Kidney tubule cell (primary cell): ENCODE data around the gene TDP2.
"Not testable (repeated sequence)": the region's sequence is repeated elsewhere in the genome, so short reads cannot be mapped to it uniquely, and the experiment has no call there.

Source experiments
- DNase-seq: peaks from one replicate; pipeline ENCODE4 v3.0.0-alpha.2; 2018; ENCODE audit warnings: low spot score

The TDP2 gene

DNA sequence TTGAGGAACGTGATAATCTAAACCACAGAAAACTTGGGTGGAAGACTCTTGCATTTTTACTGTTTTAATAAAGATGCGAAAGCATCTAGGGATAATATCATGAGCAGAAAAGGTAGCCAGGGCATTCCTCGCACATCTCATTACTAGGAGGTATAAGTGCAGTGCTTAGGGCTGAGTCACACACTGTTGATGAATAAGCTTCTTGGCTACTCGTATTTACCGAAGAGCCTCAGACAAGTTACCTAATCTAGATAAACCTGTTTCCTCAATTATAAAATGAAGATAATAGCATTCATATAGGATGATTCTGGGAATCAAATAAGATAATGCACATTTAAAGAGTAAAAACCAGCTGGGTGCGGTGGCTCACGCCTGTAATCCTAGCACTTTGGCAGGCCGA, 19.9 kb downstream of the TDP2 start:
- peak; percentile 75 for DNase-seq

- DNase-seq = no peak
Measured at GRCh38 chr6:24644377-24644776, 22.3 kb downstream of the TDP2 start.

DNA sequence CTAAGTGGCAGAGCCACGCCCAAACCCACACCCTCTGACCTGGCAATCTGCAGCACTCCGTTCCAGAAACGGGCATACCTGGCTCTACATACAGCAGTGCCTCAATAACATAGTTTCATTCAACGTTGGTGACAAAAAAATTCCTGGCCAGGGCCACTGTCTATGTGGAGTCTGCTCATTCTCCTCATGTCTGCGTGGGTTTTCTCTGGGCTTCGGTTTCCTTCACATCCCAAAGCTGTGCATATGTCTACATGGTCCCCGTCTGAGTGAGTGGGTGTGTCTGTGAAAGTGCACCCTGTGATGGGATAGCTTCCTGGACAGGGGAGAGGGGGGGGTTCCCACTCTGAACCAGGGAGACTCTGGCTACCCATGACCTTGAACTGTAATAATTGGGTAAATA, 22.8 kb downstream of the TDP2 start:
- no peak for DNase-seq

DNA sequence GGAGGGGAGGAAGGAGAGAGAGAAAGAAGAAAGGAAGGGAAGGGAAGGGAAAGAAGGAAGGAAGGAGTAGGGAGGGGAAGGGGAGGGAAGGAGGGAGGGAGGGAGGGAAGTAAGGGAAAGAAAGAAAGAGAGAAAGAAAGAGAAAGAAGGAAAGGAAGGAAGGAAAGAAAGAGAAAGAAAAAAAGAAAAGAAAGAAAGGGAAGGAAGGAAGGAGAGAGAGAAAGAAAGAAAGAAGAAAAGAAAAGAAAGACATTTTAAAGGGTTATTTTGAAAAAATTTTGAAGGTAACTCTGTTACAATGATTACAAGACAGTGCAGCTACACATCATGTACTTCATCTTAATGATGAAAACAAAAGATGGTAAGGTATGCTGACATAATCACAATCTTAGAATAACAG, 24.6 kb downstream of the TDP2 start:
- no peak for DNase-seq

DNA sequence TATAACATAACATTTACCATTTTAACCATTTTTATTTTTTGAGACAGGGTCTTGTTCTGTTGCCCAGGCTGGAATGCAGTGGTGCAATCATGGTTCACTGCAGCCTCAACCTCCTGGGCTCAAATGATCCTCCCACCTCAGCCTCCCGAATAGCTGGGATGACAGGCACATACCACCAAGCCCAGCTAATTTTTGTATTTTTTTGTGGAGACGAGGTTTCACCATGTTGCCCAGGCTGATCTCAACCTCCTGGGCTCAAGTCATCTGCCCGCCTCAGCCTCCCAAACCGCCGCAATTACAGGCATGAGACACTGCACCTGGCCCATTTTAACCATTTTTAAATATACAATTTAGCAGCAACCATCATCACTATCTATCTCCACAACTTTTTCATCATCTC, 26.1 kb downstream of the TDP2 start:
- DNase-seq = not testable (repeated sequence)

DNA sequence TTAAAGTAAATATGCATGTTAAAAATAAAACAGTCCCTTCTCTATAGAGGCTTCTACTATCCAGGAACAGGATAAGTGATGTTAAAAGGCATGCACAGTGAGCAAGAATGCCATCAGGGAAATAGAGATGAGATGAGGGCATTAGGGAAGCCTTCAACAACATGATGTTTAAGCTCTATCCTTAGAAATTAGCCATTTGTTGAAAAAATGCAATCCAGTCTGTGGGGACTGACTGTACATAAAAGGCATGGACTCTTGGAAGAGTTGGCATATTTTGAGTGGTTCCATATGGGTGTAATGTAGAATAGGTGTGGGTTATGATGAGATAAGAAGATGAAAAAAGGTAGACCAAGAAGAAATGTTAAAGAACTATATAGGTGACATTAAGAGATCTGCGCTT, 26.5 kb downstream of the TDP2 start:
- DNase-seq = no peak

- no peak for DNase-seq
Measured at GRCh38 chr6:24636681-24637080, 30.0 kb downstream of the TDP2 start.

DNA sequence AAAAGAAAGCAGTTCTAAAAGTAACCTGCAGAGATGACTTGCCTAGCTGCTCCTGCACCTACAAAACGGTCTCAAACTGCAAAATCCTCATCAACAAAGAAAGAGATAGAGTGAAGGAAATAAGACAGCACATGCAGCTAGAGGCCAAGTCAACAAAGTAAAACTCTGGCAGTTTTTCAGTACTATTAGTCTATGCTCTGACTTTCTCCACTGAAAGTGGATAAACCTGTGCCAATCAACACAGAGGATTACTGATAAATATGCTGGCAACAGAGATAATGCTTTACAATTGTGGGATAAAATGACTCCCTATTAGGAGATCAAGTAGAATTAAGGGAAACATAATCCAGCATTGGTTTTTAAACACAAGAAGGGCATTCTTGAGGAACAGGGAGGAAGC, 34.1 kb downstream of the TDP2 start:
- DNase-seq = no peak

DNA sequence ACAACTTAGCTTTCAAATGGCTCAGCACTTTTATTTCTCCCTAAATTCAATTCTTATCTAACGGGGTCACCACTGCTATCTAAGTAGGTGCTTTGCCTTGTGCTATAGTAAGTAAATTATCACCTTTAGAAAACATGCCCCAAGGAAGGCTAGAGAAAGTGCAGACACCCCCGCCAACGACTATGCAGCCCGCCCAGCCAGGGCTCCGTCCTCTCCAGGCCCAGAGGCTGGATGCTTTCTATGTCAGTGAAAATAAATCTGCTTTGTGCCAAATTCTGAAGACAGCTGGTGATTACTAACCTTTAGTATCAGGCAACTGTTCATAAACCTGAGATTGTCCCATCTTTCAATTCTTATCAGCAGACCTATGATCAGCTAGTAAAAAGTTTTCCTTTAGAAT, 35.0 kb downstream of the TDP2 start:
- no peak for DNase-seq

- no peak for DNase-seq
Measured at GRCh38 chr6:24630856-24631505, 35.7 kb downstream of the TDP2 start.

GRCh38 chr6:24621626-24622289, 44.9 kb downstream of the TDP2 start:
- no peak for DNase-seq

GRCh38 chr6:24620637-24621036, 46.1 kb downstream of the TDP2 start:
- no peak for DNase-seq

- no peak for DNase-seq
Measured at GRCh38 chr6:24619661-24620060, 47.0 kb downstream of the TDP2 start.

DNA sequence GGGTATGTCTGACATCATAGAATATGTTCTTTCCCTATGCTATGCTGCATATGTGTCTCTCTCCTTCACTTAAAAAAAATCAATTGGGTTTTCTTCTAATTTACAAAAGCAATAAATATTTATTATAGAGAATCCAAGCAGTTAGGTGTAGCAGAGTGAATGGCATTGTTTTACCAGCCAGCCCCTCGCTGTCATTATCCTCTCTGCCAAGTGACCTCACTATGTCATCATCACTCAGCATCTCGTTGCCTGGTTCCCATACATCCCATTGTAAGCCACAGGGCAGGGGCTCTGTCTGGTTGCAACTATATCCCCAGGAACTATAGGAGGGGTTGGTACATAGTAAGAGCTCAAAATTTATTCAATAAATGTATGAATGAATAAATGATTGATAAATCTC, 52.1 kb downstream of the TDP2 start:
- DNase-seq = no peak

DNA sequence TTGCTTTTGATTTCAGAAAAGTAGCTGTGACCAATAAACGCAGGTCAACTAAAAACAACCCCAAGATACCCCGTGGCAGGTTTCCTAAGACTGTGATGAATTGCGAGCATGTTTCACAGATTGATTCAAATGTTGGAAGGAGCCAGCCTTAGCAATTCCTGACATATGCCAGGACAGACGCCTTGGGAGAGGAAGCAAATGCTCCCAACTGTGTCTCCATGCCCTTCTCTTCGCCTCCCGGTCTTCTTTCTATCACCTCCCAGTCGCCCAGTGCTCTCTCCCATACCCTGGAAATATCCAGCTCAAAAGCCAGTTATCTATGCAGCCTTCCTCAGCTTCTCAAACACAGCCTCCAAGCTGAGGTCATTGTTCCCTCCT, 52.7 kb downstream of the TDP2 start:
- no peak for DNase-seq

DNA sequence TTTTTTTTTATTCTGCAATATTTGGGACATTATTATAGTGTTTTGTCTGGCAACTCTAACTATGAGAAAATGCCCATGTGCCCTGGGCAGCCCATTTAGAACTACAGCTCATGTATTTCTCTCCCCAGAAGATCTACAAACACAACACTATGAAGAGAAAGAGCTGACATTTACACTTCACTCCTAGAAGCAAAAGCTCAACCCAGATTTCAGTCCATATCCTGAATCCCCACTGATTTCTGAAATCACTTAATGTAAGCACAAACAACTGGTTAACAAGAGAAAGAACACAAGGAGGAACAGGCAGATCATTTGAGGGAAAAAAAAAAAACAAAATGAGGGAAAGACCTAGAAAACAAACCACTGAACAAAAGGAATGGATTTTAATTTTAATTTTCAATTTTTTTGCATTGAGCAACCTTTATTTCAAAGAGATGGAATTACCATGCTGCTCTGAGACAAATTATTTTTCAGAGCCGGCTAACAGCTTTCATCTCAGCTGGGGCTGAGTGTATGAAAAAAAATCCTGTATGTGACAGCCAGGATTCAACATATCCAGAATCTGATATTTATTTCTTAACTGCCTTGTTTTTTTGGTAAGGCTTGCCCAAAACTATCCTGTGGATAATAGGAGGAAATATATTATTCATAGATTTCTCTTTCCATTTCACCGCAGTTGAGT, 53.2 kb downstream of the TDP2 start:
- no peak for DNase-seq

DNA sequence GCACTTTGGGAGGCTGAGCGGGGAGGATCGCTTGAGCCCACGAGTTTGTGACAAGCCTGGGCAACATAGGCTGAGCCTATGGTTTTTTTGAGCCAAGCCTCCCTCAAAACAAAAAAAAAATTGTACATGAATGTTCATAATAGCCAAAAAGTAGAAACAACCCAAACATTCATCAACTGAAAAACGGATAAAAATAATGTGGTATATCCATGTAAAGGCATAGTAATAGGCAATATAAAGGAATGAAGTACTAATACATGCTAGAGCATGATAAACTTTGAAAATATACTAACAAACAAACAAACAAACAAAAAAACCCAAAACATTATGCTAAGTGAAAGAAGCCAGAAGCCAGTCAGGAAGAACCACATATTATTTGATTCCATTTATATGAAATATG, 56.0 kb downstream of the TDP2 start:
- no peak for DNase-seq

DNA sequence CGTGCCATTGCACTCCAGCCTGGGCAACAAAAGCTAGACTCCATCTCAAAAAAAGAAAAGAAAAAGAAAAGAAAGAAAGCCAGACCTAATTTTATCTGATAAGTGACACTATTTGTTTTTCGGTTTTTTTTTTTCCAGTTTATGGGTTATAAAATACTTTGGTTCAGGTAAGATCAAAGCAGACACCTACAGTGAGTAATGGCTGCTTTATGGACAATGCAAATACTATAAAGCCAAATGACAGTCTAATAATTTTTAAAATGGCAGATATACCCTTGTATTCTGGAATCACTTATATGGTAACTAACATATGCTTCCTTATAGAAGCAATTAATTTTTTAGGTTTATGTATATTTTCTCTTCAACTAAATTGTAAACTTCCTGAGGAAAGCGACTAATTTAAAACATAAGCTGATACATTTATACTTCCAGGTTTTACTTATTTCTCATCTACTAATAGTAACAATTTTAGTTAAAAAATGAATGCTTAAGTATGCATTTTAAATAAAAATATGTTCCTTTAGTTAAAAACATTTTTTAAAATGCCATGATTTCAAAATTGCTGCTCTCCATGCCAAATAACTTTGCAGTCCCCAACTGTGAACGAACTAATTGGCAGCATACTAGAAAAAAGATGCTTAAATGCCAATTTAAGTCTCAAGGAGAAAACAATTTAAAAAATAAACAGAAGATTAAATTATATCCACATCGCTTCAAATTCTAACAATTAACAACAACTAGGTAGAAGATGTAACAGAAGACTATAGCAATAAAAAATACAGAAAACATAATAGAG, 59.2 kb downstream of the TDP2 start:
- no peak for DNase-seq

- DNase-seq = no peak
Measured at GRCh38 chr6:24606200-24606930, 60.3 kb downstream of the TDP2 start.

- no peak for DNase-seq
Measured at GRCh38 chr6:24603241-24603640, 63.5 kb downstream of the TDP2 start.

GRCh38 chr6:24600903-24601302, 65.8 kb downstream of the TDP2 start:
- DNase-seq = no peak
